HG02970 (cell line): Measurements from ENCODE around the gene CCDC93.

Experiments used
- ATAC-seq: cut with Tn5 transposase; IDR thresholded peaks from one replicate; pipeline ENCODE4 v1.9.1; 2021; ENCODE audit warnings: mild to moderate bottlenecking, moderate library complexity, moderate number of reproducible peaks; ENCODE audit not compliant: unreplicated experiment, low FRiP score

The CCDC93 gene

GRCh38 chr2:117960231-117960630 lies 53.6 kb downstream of the CCDC93 start:
- no peak for ATAC-seq

DNA sequence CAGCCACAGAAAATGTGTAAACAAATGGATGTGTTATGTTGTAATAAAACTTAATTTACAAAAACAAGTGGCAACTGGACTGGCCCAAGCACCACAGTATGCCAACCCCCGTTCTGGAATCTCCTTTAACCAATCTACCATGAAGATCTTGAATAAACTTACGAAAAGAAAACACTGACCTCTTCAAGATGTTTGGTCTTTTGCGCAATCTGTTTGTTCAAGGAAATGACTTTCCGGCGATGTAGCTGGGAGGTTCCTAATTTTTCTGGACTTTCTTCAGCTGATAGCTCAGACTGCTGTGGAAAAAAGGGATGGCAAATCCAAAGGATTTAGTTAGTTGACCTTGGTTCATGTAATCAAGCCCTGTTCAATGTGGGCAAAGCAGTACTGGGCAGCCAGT lies 55.7 kb downstream of the CCDC93 start:
- no peak for ATAC-seq

GRCh38 chr2:117957616-117958015 lies 56.3 kb downstream of the CCDC93 start:
- no peak for ATAC-seq

DNA sequence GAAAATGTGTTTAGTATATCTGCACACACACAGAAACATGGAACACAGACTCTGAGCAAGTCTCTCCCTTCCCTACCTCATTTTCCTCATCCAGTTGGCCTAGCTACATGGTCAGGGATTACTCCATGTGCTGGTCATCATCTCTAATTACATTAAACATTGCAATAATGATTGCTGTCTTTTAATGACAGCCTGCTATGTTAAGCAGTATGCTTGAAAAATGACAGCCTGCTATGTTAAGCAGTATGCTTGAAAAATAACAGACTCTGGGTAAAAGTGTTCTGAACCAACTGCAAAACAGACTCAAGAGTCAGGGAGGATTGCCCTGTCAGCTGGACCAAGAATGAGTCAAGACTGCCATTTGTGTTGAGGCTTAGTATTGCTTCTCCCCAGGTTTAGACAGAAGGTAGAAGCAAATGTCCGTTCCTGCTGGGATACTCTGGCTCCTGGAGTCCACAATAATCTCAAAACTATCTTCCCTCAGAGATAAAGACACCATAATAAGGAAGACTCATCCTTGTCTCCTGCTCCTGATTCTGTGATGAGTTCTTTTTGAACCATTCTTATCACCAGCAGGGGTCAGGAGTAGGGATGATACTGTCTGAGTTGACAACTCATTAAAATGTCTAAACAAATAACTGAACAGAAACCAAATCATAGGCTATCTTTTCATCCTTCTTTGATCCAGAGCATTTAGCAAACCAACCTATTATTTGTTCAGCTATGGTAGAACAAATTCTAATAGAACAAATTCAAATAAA lies 57.7 kb downstream of the CCDC93 start:
- no peak for ATAC-seq

GRCh38 chr2:117953231-117953630 lies 60.6 kb downstream of the CCDC93 start:
- no peak for ATAC-seq

GRCh38 chr2:117952701-117953100 lies 61.2 kb downstream of the CCDC93 start:
- ATAC-seq, result no peak

DNA sequence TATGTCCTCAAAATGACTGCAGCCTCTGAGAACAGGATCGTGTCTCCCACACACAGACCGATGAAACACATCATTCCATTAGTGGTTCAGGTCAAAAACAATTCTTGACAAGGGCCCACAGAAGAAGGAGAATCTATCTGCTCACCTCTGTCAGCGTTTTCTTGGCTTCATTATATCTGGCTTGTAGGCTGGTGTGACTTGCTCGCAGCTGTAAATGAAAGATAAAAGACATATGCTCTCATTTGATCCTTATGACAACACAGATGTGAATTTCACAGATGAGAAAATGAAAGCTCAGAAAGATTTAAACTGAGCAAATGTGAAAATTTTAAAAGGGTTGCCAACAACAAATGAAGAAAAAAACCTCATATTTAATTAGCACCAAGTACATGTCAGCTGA lies 61.6 kb downstream of the CCDC93 start:
- ATAC-seq, result no peak

- no peak for ATAC-seq
Observed at GRCh38 chr2:117949806-117950205, 64.1 kb downstream of the CCDC93 start.

GRCh38 chr2:117948615-117949014 lies 65.3 kb downstream of the CCDC93 start:
- no peak for ATAC-seq

DNA sequence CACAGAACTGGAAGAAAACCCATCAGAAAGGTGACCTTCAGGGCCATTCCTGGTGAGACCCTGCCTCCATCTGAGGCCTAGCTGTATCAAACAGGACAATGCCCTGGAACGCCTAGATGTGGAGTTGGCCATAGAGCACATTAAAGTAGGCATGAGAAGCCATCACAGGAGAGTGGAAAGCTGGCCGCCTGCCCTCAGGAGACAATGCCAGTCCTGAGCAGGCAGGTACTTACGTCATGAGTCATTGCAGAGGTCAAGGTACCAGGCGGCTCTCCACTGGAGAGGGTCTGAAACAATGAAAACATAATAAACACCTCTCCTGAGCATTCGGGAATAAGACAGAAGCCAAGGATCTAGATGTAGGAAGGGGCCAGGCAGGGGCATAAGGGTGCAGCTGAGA lies 68.6 kb downstream of the CCDC93 start:
- ATAC-seq, result no peak

GRCh38 chr2:117944816-117945215 lies 69.1 kb downstream of the CCDC93 start:
- ATAC-seq, result no peak

GRCh38 chr2:117943013-117943672 lies 70.7 kb downstream of the CCDC93 start:
- no peak for ATAC-seq

GRCh38 chr2:117942551-117942950 lies 71.3 kb downstream of the CCDC93 start:
- no peak for ATAC-seq

- ATAC-seq, result no peak
Observed at GRCh38 chr2:117941693-117942092, 72.2 kb downstream of the CCDC93 start.

DNA sequence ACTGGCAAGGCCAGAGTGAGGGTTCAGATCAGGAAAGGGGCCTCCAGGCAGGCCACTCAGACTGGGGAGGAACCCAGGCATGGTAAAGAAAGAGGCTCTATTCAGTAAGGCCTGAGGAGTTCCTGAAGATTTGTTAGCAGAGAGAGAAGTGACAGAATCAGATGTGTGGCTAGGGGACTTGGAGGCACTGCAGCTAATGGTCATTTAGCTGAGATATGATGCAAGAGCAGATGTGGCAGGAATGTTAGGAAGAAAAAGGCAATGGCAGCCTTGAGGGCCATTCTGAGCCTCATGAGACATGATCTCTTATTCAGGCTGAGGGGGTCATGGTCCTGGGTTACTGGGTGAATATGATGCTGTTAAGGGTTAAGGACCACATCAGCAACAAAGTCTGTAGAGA lies 73.4 kb downstream of the CCDC93 start:
- ATAC-seq, result no peak

GRCh38 chr2:117938611-117939010 lies 75.3 kb downstream of the CCDC93 start:
- ATAC-seq, result no peak

- no peak for ATAC-seq
Observed at GRCh38 chr2:117936871-117937428, 76.9 kb downstream of the CCDC93 start.

DNA sequence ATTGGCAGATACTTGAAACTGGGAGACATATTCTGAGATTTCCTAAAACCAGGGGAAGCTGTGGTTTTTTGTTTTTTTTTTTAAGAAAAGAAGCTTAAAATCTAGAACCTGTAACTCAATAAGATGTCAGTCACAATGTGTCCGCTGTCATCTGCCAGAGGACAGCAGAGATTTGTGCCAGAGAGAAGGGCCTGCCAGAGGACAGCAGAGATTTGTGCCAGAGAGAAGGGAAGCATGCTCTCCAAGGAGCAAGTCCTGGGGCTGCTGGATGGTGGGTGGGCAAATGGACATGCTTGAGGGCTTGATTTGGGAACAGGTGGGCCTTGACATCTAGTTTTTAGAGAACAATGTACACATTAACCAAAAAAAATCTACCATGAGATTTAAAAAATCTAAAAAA lies 77.9 kb downstream of the CCDC93 start:
- no peak for ATAC-seq

DNA sequence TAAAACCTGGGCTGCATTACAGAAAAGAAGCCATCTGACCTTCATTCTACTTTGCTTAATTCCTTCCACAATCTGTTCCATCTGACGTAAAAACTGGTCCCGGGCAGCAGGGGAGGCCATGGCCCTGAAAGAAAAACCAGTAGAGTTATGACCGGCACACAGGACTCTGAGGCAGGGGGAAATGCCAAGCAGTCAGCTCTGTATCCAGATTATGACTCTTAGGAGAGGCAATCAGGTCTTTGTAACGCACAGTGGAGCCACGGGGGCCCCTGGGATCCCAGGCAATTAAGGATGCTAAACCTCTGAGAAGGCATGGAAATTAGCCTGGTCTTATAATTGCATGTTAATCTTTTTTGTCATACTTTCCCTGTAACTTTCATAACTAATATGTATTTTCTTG lies 78.4 kb downstream of the CCDC93 start:
- no peak for ATAC-seq

DNA sequence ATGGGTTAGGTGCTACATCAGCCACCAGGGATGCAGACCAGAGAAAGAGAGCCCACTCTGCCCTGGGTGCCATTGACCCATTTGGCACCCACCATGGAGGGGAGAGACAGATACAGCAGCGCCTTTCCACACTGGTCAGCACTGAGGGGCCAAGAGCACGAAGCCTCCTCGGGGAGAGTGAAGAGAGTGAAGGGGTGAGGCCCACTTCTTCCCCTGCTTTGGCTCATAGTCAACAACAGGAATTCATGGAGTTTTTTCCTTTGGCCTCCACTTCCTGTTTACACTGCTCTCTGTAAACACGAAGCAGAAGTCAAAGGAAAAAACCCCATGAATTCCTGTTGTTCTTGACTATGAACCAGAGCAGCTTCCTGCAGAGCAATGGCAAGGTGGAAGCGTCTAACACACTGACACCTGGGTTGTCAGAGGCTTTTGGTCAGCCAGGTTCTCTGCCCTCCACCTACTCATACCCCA lies 80.0 kb downstream of the CCDC93 start:
- no peak for ATAC-seq

GRCh38 chr2:117931978-117932377 lies 81.9 kb downstream of the CCDC93 start:
- ATAC-seq, result no peak

- no peak for ATAC-seq
Observed at GRCh38 chr2:117931266-117931665, 82.6 kb downstream of the CCDC93 start.
